ENCODE results near the gene EEFSEC. TPM values are rescaled to one million over a fixed set of nuclear protein-coding genes. Genes with fewer than 3 reads are reported as not detected.

The EEFSEC gene
- total RNA-seq (2022; extraction: Qiagen RNA extraction; ENCODE audit: low read depth), result 6.3 to 10.5 TPM (median 9.8 TPM) in 5 replicates

GRCh38 chr3:128153156-128154041, at the start of gene EEFSEC:
TSS of gene EEFSEC (plus strand) at chr3:128153481. CDS start at chr3:128153508, 27 bp downstream.

GRCh38 chr3:128123538-128124368, 29.5 kb upstream of the EEFSEC start, which contains the start of gene RUVBL1:
TSS of gene RUVBL1 (minus strand) at chr3:128123812. CDS start at chr3:128123724, 88 bp downstream.

Other genes starting within 250 kb of the EEFSEC start
- not detected in 5 replicates for gene KBTBD12, start 238.2 kb upstream of the EEFSEC start, total RNA-seq (2022; extraction: Qiagen RNA extraction; ENCODE audit: low read depth)
- 97.2 to 132 TPM (median 129 TPM) in 5 replicates for gene SEC61A1, start 101.0 kb upstream of the EEFSEC start, total RNA-seq (2022; extraction: Qiagen RNA extraction; ENCODE audit: low read depth)
- gene RUVBL1, start 29.7 kb upstream of the EEFSEC start, total RNA-seq (2022; extraction: Qiagen RNA extraction; ENCODE audit: low read depth), result 92.2 to 107 TPM (median 98.5 TPM) in 5 replicates